ENCODE measurements around the gene PHF21A. TPM values are rescaled to one million over a fixed set of nuclear protein-coding genes. Genes with fewer than 3 reads are reported as not detected.

Gene PHF21A
- total RNA-seq, 1 donor from 2014 or later = 71.1 TPM

DNA sequence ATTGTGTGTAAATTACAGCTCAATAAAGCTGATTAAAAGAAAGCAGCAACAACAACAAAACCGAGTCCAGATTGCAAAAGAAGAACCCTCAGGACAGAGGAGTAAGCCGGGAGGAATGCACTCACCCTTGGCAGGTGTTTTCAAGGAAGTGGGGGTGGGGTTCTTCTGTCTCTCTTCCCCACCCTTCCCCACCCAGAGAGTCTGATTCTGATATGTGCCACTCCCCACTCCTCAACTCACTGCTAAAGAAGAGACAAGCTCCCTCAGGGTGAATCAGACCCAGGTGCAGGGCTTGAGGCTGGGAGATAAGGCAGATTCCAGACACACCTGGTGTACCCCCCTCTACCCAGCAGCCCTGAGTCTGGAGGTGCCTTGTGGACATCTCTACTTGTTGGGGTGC, 38.4 kb upstream of the PHF21A start:
- H3K9me3 Mint-ChIP-seq (ENCODE audit: unreplicated experiment) = peaks cover 1% of the 10 kb centered on the region
- H3K4me1 Mint-ChIP-seq (ENCODE audit: low read depth, unreplicated experiment) = no peaks in the 10 kb centered on the region
- TF ChIP-seq CTCF (IDR thresholded peaks at IDR 0.05; ENCODE audit: partially characterized antibody, unreplicated experiment) = no peak
- DNase-seq = no peak
- H3K27ac Mint-ChIP-seq (ENCODE audit: unreplicated experiment) = no peak overlapping the region
- H3K27me3 Mint-ChIP-seq (ENCODE audit: unreplicated experiment) = peaks cover 2% of the 10 kb centered on the region
- no peaks in the 10 kb centered on the region for H3K36me3 Mint-ChIP-seq (ENCODE audit: unreplicated experiment)
- no peak overlapping the region for H3K4me3 Mint-ChIP-seq (ENCODE audit: unreplicated experiment)

- H3K4me1 Mint-ChIP-seq (ENCODE audit: low read depth, unreplicated experiment) = no peaks in the 10 kb centered on the region
- DNase-seq = no peak
- H3K27ac Mint-ChIP-seq (ENCODE audit: unreplicated experiment) = no peak overlapping the region
- peaks cover 5% of the 10 kb centered on the region for H3K36me3 Mint-ChIP-seq (ENCODE audit: unreplicated experiment)
- no peak overlapping the region for H3K4me3 Mint-ChIP-seq (ENCODE audit: unreplicated experiment)
- TF ChIP-seq CTCF (IDR thresholded peaks at IDR 0.05; ENCODE audit: partially characterized antibody, unreplicated experiment) = no peak
- H3K27me3 Mint-ChIP-seq (ENCODE audit: unreplicated experiment) = peaks cover 2% of the 10 kb centered on the region
- H3K9me3 Mint-ChIP-seq (ENCODE audit: unreplicated experiment) = no peaks in the 10 kb centered on the region
Measured at GRCh38 chr11:46149826-46150225, 28.6 kb upstream of the PHF21A start.

GRCh38 chr11:46149342-46149741, 28.1 kb upstream of the PHF21A start:
- no peak for DNase-seq
- peaks cover 2% of the 10 kb centered on the region for H3K27me3 Mint-ChIP-seq (ENCODE audit: unreplicated experiment)

DNA sequence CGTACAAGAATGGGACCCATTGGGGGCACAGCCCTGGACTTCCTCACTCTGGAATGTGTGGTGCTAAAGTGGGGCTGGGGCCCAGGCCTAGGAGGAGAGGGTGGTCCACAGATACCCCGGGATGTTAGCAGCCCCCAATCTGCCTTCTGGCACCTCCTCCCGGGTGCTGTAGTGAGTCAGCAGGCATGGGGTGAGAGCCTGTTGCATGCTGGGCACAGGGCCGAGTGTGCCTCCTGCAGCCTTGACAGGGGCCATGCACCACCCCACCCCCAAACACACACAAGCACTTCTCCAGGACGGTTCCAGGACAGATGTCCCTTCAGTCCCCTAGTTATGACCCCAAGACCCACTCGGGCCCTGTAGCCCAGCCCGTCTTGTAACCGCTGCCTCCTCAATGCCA, 23.5 kb upstream of the PHF21A start:
- Mint-ChIP-seq H3K36me3 (ENCODE audit: unreplicated experiment) (no peaks in the 10 kb centered on the region), H3K4me1 (ENCODE audit: low read depth, unreplicated experiment) (no peaks in the 10 kb centered on the region), H3K27me3 (ENCODE audit: unreplicated experiment) (no peaks in the 10 kb centered on the region), H3K9me3 (ENCODE audit: unreplicated experiment) (no peaks in the 10 kb centered on the region), H3K4me3 (ENCODE audit: unreplicated experiment) (no peak overlapping the region), H3K27ac (ENCODE audit: unreplicated experiment) (no peak overlapping the region)
- no peak for DNase-seq
- TF ChIP-seq CTCF (IDR thresholded peaks at IDR 0.05; ENCODE audit: partially characterized antibody, unreplicated experiment) = no peak

More at GRCh38 chr11:46149342-46149741, 28.1 kb upstream of the PHF21A start:
- no peak overlapping the region for H3K27ac Mint-ChIP-seq (ENCODE audit: unreplicated experiment)
- H3K9me3 Mint-ChIP-seq (ENCODE audit: unreplicated experiment) = no peaks in the 10 kb centered on the region
- H3K36me3 Mint-ChIP-seq (ENCODE audit: unreplicated experiment) = peaks cover 5% of the 10 kb centered on the region
- H3K4me3 Mint-ChIP-seq (ENCODE audit: unreplicated experiment) = no peak overlapping the region
- TF ChIP-seq CTCF (IDR thresholded peaks at IDR 0.05; ENCODE audit: partially characterized antibody, unreplicated experiment) = no peak
- no peaks in the 10 kb centered on the region for H3K4me1 Mint-ChIP-seq (ENCODE audit: low read depth, unreplicated experiment)

- DNase-seq = no peak
- Mint-ChIP-seq H3K36me3 (ENCODE audit: unreplicated experiment) (no peaks in the 10 kb centered on the region), H3K4me1 (ENCODE audit: low read depth, unreplicated experiment) (no peaks in the 10 kb centered on the region), H3K27me3 (ENCODE audit: unreplicated experiment) (no peaks in the 10 kb centered on the region), H3K27ac (ENCODE audit: unreplicated experiment) (no peak overlapping the region), H3K4me3 (ENCODE audit: unreplicated experiment) (no peak overlapping the region), H3K9me3 (ENCODE audit: unreplicated experiment) (no peaks in the 10 kb centered on the region)
- no peak for TF ChIP-seq CTCF (IDR thresholded peaks at IDR 0.05; ENCODE audit: partially characterized antibody, unreplicated experiment)
Measured at GRCh38 chr11:46143049-46143806, 22.0 kb upstream of the PHF21A start.

Data from glutamatergic neuron (in vitro differentiated cells).